Measurements from ENCODE around the gene MTSS2.
A peak's percentile ranks its signal among the peaks of the same experiment; 100 is the strongest.

Gene MTSS2

GRCh38 chr16:70657956-70658355 is 27.9 kb downstream of the MTSS2 start:
- TF ChIP-seq, protein P1, sequence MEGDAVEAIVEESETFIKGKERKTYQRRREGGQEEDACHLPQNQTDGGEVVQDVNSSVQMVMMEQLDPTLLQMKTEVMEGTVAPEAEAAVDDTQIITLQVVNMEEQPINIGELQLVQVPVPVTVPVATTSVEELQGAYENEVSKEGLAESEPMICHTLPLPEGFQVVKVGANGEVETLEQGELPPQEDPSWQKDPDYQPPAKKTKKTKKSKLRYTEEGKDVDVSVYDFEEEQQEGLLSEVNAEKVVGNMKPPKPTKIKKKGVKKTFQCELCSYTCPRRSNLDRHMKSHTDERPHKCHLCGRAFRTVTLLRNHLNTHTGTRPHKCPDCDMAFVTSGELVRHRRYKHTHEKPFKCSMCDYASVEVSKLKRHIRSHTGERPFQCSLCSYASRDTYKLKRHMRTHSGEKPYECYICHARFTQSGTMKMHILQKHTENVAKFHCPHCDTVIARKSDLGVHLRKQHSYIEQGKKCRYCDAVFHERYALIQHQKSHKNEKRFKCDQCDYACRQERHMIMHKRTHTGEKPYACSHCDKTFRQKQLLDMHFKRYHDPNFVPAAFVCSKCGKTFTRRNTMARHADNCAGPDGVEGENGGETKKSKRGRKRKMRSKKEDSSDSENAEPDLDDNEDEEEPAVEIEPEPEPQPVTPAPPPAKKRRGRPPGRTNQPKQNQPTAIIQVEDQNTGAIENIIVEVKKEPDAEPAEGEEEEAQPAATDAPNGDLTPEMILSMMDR (IDR thresholded peaks at IDR 0.05; ENCODE audit: insufficient read depth, low read depth, low read length, missing control alignments), result no peak
- H3K4me3 ChIP-seq (ENCODE audit: low read depth, low read length), result no peak overlapping the region
- no peak for DNase-seq (ENCODE audit: low read depth)

GRCh38 chr16:70656712-70657263 is 29.1 kb downstream of the MTSS2 start:
- DNase-seq (ENCODE audit: low read depth), result no peak
- H3K4me3 ChIP-seq (ENCODE audit: low read depth, low read length), result no peak overlapping the region
- TF ChIP-seq, protein P1 (IDR thresholded peaks at IDR 0.05; ENCODE audit: insufficient read depth, low read depth, low read length, missing control alignments), result no peak

DNA sequence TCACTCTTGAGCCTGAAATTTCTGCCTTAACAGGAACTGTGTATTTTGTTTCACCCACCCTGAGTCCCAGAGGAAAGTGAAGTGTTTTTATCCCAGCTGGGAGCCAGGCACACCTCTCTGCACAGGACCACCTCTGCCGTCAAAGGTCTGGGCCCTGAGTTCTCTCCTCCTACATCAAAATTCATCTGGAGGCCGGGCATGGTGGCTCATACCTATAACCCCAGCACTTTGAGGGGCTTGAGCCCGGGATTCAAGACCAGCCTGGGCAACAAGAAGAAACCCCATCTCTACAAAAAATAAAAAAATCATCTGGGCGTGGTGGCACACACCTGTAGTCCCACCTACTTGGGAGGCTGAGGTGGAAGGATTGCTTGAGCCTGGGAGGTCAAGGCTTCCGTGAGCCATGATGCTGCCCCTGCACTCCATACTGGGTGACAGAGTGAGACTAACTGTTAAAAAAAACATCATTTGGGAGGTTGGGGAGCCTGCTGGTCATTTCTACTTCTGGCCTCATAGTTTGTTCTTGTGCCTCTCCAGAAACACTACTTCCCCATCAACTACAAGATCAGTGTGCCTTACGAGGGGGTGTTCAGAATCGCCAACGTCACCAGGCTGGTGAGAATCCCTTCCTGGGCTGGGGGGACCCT is 29.7 kb downstream of the MTSS2 start:
- H3K4me3 ChIP-seq (ENCODE audit: low read depth, low read length), result no peak overlapping the region
- TF ChIP-seq, protein P1 (IDR thresholded peaks at IDR 0.05; ENCODE audit: insufficient read depth, low read depth, low read length, missing control alignments), result no peak
- DNase-seq (ENCODE audit: low read depth), result no peak

DNA sequence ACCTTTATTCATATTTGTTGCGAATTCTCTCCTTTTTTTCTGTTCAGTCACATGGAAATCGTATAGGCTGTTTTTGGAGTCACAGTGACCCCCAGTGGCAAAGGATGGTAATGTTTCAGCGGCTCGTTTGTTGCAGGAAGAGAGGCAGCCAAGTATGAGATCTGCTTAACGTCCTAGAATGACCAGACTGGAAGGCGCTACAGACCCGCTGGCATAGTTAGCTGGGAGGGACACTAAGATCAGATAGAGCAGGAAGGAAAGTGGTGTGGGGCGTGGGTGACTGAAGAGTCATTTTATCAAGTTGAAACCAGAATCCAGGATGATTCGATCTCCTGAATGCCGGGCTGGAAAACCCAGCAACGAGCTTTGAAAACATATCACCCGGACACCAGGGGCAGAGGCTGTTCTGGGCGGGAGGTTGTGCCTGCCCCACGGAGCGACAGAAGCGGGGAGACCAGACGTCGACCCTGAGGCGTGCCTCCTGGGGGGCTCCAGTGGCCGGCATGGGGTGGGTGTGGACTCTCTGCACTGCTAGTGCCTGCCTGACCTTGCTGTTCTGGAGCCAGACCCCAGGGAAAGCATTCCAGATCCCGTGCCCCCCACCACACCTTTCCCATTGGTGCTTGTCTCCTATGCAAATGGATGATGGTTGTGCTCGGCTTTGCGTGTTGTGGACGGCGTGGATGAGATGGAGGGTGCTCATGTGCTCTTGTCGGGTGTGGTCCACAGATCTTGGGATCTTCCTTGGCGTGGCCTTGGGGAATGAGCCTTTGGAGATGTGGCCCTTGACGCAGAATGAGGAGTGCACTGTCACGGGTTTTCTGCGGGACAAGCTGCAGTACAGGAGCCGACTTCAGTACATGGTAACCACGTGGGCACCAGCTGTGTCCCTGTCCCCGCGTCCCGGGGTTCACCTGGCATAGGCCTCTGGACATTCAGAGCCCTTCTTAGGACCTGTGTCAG is 31.8 kb downstream of the MTSS2 start:
- TF ChIP-seq, protein P1 (IDR thresholded peaks at IDR 0.05; ENCODE audit: insufficient read depth, low read depth, low read length, missing control alignments), result peak; percentile 76
- peak; percentile 81 for DNase-seq (ENCODE audit: low read depth)
- H3K4me3 ChIP-seq (ENCODE audit: low read depth, low read length), result no peak overlapping the region

- DNase-seq (ENCODE audit: low read depth), result no peak
- H3K4me3 ChIP-seq (ENCODE audit: low read depth, low read length), result no peak overlapping the region
- TF ChIP-seq, protein P1 (IDR thresholded peaks at IDR 0.05; ENCODE audit: insufficient read depth, low read depth, low read length, missing control alignments), result no peak
These were observed 32.4 kb downstream of the MTSS2 start for GRCh38 chr16:70653406-70653805.

DNA sequence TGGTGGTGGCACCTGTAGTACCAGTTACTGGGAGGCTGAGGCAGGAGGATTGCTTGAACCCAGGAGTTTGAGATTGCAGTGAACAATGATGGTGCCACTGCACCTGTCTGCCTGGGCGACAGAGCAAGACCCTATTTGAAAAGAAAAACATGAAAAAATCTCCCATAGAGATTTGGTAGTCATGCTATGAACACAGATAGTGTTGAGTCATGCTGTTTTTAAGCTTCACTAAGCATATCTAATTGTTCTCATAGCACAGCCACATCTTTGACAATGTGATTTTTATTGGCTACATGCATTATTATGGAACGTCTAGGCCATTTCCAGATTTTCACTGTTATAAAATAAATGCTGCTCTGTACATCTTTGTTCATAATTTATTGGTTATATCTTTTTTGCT is 33.5 kb downstream of the MTSS2 start:
- TF ChIP-seq, protein P1 (IDR thresholded peaks at IDR 0.05; ENCODE audit: insufficient read depth, low read depth, low read length, missing control alignments), result no peak
- DNase-seq (ENCODE audit: low read depth), result no peak
- no peak overlapping the region for H3K4me3 ChIP-seq (ENCODE audit: low read depth, low read length)
